ENCODE measurements around the gene CMC2. TPM values are rescaled to one million over a fixed set of nuclear protein-coding genes. Genes with fewer than 3 reads are reported as not detected.

Gene CMC2
- total and polyA plus RNA-seq, 2 of the 8 experiments (the other 6 are each of a cell fraction or from before 2014, with no cell fraction given): 66.6 to 116 TPM

GRCh38 chr16:81006813-81007695, at the start of gene CMC2, which contains the start of gene CENPN (continued):
- no peak for TF ChIP-seq CTCF (IDR thresholded peaks at IDR 0.05; ENCODE audit: control extremely low read depth in 1 of 3, insufficient read depth in 1 of 3, low read depth in 1 of 3, low read length in 3 of 3)
- TF ChIP-seq ASH2L (IDR thresholded peaks at IDR 0.05; ENCODE audit: low read length): peak; percentile 36
- no peak for TF ChIP-seq RBBP5 (IDR thresholded peaks at IDR 0.05; ENCODE audit: borderline replicate concordance, low read depth, low read length)
- TF ChIP-seq EZH2 (IDR thresholded peaks at IDR 0.05; ENCODE audit: low read depth, low read length, severe bottlenecking): no peak
- peak; percentile 84 to 87 for TF ChIP-seq SIN3A (conservative IDR thresholded peaks at IDR 0.05 in 1 of 2, IDR thresholded peaks at IDR 0.05 in 1 of 2; ENCODE audit: low read depth in 1 of 2, low read length in 2 of 2)
- TF ChIP-seq TCF12 (IDR thresholded peaks at IDR 0.05; ENCODE audit: low read depth, low read length): no peak
- TF ChIP-seq ATF2 (IDR thresholded peaks at IDR 0.05; ENCODE audit: low read length): peak; percentile 86
- no peak for TF ChIP-seq SP2 (IDR thresholded peaks at IDR 0.05; ENCODE audit: low read length)
- no peak for TF ChIP-seq YY1 (IDR thresholded peaks at IDR 0.05; ENCODE audit: low read depth, low read length)
- no peak for TF ChIP-seq GABPA (IDR thresholded peaks at IDR 0.05; ENCODE audit: borderline replicate concordance, insufficient read depth, low read length)
- no peak for TF ChIP-seq GTF2F1 (IDR thresholded peaks at IDR 0.05; ENCODE audit: borderline replicate concordance, low read depth, low read length)
- TF ChIP-seq KDM1A (IDR thresholded peaks at IDR 0.05; ENCODE audit: borderline replicate concordance, low read length): no peak
- no peak for TF ChIP-seq BCL11A (IDR thresholded peaks at IDR 0.05; ENCODE audit: low read depth in 2 of 2, low read length in 2 of 2)
- no peak for TF ChIP-seq MAFK (IDR thresholded peaks at IDR 0.05; ENCODE audit: low read depth, low read length)
- peak; percentile 97 for TF ChIP-seq PHF8 (conservative IDR thresholded peaks at IDR 0.05; ENCODE audit: low read depth, low read length)
- no peak for TF ChIP-seq HDAC6 (IDR thresholded peaks at IDR 0.05; ENCODE audit: low read depth, low read length)
- TF ChIP-seq POLR2A (IDR thresholded peaks at IDR 0.05; ENCODE audit: control extremely low read depth in 1 of 2, low read depth in 2 of 2, low read length in 2 of 2): peak; percentile 85 to 97
- TF ChIP-seq HDAC2 (IDR thresholded peaks at IDR 0.05; ENCODE audit: borderline replicate concordance in 1 of 2, low read depth in 2 of 2, low read length in 2 of 2): no peak
- no peak; the same call in 1 of the 2 replicates for TF ChIP-seq CHD2 (IDR thresholded peaks at IDR 0.05; ENCODE audit: low read length)
